Caki2 (cell line): Measurements from ENCODE around the gene ST3GAL5. TPM values are rescaled to one million over a fixed set of nuclear protein-coding genes. Genes with fewer than 3 reads are reported as not detected.

Experiments used
- DNase-seq: peaks from one replicate; pipeline ENCODE4 v3.0.0-alpha.2; 2015; ENCODE audit warnings: low read depth
- in situ Hi-C: cut with HindIII; loops from 2 replicates; pipeline ENCODE4 v1.10.0; 2016; ENCODE audit warnings: low sequenced_read_pairs, low pct_unique_long_range_greater_than_20kb, mixed read lengths
- total RNA-seq: library from RNA; depleted of rRNA; stranded (reverse); fragments of >200 nt; shearing (Covaris generic); gene quantifications from 2 replicates; pipeline ENCODE4 v1.2.3, GENCODE V29; 2014; ENCODE audit warnings: low replicate concordance

The ST3GAL5 gene
- total RNA-seq, 1 experiment from 2014 or later: 17.5 TPM

DNA sequence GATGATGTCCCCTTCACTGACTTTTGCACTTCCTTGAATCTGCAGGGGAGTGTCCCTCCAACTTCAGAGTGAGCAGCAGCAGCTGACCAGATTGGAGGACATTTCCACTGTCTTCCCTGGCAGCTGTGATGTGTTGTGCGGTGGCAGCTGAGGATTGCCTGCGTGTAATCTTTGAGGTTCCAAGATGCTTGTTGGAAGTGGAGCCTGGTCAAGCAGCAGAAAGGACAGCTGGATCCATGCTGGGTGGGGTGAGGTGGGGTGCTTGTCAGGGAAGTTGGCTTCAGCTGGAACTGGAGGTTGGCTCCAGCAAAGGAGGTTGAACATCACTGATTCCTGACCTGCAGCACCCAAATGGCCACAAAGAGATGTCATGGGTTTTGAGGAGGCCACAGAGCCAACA, 64.8 kb downstream of the ST3GAL5 start:
- DNase-seq: no peak
- in situ Hi-C loops: no loop called here

DNA sequence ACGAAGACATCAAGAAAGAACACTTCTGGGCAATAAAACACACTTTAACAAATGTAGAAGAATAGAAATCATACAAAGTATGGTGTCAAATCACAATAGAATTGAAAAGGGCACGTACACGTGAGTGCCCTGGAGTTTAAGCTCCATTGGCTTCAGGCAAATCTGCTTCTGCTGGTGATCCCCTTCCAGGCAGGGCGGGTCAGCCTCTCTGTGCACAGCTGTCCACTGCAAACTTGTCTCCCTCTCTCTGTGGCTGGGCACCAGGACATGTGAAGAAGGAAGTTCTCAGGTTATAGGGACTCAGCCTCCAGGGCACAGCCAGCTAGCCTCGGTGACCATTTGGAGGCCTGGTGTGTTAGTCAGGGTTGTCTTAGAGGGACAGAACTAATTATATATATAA, 66.0 kb downstream of the ST3GAL5 start:
- no peak for DNase-seq

DNA sequence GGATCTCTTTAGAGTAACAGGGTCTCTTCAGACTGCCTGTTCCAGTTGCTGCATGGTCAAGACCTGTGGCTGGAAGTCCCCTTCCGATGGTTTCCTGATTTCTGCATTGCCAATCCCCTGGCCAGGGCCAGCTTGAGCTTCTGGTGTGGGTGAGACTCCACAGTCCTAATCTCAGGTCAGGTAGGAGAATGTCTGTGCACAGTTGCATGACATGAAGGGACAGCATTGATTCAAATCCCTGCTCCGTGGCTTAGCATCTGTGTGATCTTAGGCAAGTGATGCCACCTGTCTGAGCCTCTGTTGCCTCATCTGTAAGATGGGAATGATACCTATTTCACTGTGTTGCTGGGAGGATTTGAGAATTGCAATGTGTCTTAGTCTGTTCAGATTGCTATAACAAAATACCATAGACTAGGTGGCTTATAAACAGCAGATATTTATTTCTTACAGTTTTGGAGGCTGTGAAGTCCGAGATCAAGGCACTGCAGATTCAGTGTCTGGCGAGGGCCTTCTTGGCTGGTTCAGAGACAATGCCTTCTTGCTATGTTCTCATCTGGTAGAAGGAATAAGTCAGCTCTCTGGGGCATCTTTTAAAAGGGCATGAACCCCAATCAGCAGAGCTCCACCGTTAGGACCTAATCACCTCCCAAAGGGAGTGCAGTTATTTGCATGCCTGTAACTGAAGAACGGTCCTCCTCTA, 68.8 kb downstream of the ST3GAL5 start:
- in situ Hi-C loops: no loop called here
- DNase-seq: no peak

More for the DNA sequence above, 66.0 kb downstream of the ST3GAL5 start:
- in situ Hi-C loops: no loop called here

DNA sequence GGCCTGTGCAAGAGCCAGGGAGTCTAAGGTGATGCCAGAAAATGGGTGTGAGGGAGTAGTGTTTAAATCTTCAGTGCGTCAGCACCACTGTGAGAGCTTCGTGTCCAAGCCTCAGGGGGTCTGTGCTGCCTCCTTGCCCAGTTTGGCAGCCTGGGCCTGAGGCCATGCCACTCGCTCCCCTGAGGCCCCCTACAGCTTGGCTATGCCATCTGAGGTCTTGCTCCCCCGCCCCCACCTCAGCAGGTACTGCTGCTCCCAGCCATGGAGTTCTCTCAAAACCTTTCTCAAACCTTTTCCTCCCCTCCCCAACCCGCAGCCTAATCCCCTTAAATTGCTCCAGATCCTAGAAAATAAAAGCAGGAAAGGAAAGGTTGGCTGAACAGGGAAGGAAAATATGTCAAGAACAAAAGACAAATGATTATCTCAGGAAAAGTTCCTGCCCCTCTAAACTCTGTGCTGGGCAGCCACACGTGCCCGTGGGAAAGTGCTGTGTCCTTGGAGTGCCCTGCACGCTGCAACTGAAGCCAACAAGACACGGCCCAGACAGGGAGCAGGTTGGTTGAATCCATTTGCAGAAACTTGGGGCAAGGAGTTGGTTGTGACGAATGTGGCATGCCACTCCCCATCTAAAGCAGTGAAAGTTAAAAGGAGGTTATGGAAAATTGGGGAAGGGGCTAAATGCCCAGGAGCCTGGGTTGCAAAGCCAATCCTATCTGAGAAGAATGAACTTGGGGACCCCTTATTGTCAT, 73.8 kb downstream of the ST3GAL5 start:
- no peak for DNase-seq
- in situ Hi-C loops: no loop called here

DNA sequence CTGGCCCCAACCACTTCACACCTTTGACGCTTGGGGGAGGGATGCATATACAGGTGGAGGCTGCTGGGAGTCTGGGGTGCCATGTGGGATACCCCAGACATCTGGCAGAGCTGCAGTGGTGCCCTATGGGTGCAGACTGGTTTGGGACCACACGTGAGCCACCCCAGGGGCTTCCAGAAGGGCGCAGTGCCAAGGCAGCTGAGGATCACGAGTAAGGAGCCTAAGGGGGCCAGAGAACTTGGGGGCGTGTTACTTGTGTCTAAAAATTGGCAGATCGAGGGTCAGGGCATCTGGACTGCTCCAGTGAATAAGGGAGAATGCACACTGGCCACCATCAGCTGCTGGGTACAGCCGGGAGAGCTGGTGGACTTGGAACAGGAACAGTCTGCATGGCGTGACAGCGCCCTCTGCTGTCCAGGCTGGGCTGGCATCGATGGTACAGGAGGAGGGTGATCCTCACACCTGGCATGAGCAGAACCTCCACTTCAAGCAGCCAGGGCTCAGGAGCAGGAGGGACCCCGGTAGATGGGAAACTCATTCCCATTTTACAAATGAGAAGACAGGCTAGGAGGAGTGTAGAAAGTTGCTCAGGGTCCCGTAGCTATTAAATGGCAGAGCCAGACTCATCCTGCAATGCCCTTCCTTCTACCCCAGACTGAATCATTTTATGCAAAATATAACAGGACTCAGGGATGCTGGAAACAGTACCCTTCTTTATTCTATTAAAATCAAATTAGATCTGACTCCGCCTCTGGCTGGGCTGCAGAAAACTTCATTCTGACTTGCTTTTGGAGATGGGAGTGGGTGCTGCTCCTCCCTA, 74.6 kb downstream of the ST3GAL5 start:
- in situ Hi-C loops: no loop called here
- DNase-seq: peak; percentile 75

DNA sequence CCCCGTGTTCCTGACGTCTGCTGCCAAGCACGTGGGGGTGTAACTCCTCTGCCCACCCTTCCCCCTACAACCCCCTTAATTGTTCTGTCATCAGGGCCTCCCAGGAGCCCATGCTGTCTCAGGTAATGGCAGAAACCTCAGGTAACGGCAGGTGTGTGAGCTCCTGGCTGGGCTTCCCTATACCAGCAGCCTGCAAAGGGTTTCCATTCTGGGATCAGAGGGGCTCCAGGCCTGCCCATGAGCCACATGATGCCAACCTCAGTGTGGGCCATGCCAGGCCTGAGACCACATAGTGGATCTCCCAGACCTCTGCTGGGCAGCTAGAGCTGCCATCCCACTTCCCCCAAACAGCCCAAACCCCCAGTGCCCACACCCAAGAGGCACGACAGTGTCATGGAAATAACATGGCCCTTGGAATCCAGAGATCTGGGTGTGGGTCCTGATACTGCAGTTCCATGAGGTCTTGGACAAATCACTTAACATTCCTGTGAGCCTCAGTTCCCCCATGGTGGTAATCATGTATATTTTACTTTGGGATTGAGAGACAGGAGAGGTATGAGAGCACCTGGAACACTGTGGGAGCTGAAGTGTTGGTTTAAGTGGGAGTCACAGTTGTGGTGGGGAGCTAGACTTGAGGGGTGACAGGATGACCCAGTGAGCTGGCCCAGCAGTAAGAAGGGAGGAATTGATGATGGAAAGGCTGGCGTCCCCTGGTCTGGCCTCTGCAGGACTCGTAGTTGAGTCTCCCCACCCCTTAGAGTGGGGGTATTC, 75.4 kb downstream of the ST3GAL5 start:
- in situ Hi-C loops: no loop called here
- DNase-seq: no peak

DNA sequence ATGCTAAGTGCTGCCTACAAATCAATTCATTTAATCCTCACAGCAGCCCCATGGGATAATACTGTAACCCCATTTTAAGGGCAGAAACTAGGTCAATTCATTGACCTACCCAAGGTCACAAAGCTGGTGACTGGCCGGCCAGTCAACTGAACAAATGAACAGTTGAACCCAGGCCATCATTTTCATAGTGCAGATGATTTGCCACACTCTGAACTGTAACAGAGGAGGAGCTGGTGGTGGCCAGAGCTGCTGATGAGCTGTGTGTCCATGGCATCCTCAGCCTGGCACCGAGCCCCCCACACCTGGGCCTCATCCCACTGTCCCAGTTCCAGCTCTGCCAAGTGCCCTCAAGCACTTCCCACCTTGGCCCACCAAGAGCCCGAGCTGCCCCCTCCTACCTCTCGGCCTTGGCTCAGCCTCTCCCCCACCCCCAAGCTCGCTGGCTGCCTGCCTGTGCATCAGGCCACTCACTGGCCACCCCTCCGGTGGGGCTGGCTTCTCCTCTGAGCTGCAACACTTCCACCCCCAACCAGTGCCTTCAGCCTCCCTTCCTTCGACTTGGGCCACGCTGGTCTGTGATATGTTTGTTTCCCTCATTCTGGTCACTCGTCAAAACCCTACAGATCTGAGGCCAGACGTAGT, 76.6 kb downstream of the ST3GAL5 start:
- in situ Hi-C loops: no loop called here
- no peak for DNase-seq

DNA sequence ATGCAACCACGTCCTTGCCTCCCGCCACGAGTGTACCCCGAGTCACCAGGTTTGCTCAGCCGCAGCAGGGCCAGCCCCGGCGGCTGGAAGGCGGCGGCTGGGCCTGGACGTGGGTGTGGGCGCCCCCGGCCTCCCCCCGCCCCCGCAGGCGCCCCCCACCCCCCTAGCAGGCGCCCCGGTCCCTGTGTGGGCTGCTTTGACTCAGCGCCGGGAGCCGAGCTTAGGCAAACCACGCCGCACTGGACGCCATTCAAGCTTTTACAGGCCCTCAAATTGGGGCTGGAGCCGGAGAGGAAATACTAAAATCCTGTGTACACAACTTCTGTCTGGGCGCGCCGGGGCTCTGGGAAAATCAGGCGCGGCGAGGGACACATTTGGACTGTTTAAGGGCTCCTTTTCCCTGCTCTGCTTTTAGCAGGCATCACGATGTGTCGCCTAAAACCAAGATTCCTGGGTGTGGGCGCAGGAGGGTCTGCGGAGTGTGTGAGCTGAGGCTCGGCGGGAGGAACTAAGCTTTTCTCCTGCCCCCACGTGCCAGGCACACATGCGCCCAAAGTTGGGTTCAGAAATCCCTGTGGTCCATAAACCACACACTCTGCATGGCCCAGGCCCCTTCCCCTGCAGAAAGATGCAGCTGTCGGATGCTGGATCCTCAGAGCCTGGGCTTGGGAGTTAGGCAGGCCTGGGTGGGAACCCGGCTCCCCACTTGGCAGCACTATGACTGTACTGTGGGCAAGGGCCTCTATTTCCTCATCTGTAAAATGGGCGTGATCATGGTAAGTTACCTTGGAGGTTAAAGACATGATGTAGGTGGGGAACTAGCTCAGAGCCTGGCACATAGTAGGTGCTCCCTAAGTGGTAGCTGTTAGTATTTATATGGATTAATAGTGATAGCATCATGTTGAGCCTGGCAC, 77.4 kb downstream of the ST3GAL5 start:
- DNase-seq: no peak
- in situ Hi-C loops: no loop called here

DNA sequence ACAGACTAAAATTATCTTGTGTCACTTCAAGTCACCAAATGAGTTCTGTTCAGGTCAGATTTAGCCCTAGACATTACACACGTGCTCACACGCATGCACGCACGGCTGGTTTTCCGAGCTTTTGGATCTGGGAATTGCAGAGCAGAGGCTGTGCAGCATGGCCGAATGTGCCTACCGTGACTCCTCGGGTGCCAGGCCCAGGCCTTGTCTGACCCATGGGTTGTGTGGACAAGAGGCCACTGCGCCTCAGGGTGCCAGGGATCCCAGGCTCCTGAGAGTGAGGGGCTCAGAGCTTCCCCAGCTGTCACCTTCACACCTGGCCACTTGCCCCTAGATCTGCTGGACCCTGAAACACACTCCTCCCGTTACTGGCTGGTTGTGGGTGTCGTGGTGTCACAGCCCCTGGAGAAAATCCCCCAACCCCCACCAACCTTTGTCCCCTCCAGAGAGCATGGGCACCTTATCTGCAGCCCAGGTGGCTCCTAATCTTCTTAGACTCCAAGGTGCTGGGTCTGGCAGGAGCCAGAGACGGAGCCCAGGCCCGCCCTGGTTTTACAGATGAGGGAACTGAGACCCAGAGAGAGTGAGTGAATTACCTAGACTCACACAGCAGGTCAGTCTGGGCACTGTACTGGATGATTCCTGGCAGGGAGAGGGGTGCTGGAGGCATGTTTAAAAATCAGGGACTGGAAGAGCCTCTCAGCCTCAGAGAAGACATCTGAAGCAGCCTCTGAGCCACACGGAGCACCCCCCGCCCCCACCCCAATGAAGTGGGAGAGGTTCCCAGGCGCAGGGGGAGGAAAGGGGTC, 78.2 kb downstream of the ST3GAL5 start:
- in situ Hi-C loops: no loop called here
- DNase-seq: no peak

DNA sequence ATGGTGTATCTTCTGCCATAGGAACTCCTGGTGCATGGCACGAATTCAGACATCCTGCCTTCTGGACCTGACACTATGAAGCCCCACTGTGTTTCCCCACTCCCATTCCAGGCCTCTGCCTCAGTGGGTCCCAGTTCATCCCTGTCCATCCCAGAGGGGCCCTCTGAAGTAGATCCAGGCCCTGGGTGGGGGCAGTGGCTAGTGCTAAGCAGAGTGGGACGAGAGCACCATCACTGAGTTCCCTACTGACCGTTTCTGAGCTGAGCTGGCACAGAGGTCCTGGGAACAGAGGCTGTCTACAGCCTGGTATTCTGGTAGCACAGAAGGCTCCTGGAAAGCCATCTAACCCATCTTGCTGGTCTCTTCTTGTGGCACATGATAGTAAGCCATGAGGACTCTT, 81.0 kb downstream of the ST3GAL5 start:
- no peak for DNase-seq
- in situ Hi-C loops: no loop called here

DNA sequence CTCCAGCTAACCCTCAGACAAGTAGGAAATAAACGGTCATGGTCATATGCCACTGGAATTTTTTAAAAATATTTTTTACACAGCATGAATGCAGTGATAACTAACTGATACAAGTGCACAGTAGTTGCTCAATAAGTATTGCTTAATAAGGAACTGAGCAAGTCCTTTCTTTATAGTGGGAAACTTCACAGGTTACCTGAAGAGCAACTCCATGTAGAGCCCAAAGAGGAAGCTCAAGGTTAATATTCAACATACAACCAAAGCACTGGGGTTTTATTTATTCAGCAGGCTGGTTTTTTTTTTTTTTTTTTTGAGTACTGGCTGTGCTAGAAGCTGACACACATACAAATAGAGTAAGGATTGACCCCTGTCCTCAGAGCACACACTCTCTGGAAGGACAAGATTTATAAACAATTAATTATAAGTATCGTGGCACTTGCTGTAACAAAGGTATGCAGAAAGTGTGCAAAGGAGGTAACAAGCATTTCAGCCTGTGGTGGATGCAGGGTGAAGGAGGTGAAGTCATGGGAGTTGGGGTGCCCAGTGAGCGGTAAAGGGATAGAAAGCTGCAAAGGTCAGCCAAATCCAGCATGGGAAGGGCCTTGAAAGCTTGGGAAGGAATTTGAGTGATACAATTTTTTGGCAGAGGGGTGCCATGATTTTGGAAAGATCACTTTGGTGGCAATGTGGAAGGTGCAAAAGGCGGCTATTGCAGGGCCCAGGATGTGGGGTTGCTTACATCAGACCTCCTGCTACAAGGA, 82.3 kb downstream of the ST3GAL5 start:
- DNase-seq: peak; percentile 46
- in situ Hi-C loops: no loop called here

DNA sequence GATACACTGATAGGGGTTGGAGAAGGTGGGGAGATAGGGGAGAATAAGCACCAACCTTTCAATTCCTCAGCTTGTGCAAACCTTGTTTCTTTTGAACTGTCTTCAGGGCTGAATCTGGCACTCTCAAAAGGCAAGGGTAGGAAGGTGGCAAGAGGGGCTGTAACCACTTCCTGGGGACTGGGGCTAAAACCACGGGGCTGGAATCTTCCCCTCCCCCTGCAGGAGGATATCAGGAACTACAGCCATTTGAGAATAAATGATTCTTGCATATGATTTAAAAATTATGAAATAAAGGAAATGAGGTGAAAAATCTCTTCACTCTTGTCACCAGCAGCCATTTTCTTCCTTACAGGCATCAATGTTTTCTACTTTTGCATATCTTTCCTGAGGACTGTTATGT, 84.2 kb downstream of the ST3GAL5 start:
- DNase-seq: no peak
- in situ Hi-C loops: no loop called here

DNA sequence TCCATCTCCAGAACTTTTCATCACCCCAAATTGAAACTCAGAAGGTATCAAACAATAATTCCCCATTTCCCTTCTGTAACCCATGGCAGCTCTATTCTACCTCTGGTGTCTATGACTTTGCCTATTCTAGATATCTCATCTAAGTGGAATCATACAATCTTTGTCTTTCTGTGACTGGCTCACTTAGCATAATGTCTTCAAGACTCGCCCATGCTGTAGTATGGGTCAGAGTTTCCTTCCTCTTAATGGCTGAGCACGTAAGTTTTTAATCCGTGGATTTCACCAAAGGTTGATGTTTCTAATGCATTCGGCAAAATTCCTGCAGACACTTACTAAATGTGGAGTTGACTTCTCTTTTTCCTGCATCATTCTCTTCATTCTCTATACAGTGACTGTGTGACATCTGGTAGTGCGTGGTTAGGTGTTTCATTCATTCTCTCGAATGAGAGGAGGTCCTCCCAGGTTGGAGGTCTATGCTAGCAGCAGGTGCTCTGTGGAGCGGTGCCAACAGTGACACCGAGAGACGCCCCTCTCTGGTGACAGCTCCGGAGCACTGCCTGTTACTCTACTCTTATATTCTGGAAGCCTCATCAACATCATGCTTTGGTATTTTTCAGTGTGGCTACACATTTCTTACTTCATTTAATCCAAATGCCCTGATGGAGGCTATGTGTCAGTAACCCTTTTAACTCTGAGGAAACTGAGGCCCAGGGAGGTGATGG, 84.9 kb downstream of the ST3GAL5 start:
- in situ Hi-C loops: no loop called here
- no peak for DNase-seq

DNA sequence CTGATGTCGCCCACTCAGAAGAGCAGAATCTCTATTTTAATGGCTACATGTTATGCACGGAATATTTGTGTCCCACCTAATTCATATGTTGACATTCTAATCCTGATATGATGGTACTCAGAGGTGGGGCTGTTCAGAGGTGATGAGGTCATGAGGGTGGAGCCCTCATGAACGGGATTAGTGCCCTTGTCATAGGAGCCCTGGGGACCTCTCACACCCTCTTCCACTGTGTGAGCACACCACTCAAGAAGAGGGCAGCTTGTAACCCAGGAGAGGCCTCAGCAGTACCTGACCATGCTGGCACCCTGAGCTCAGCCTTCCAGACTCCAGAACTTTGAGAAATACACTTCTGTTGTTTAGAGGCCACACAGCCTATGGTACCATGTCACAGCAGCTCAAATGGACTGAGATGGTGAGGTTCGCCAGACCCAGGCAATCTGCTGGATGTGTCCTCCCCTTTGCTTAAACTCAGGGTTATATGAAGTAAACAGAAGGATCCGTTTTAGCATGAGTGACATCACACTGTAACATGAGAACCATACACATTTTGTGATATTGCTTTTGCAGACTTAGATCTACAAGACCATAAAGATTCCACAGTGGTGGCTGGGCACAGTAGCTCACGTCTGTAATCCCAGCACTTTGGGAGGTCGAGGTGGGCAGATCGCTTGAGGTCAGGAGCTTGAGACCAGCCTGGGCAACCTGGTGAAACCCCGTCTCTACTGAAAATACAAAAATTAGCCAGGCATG, 86.3 kb downstream of the ST3GAL5 start:
- DNase-seq: no peak
- in situ Hi-C loops: no loop called here
